Posterior vena cava (tissue), 2 donors: ENCODE measurements around the gene SPPL2A. TPM values are rescaled to one million over a fixed set of nuclear protein-coding genes. Genes with fewer than 3 reads are reported as not detected.
"Not testable (repeated sequence)": the region's sequence is repeated elsewhere in the genome, so short reads cannot be mapped to it uniquely, and the experiment has no call there.

Source experiments
- DNase-seq: peaks from one replicate; pipeline ENCODE4 v3.0.0-alpha.2; 2020; ENCODE audit warnings: low spot score
- intact Hi-C, 2 donors: fragments of 100-400 bp; cut with DNase I; formaldehyde crosslinking; loops; one replicate each; pipeline versions ENCODE4 v1.14.1 to v1.14.2; 2022 to 2023
- total RNA-seq, 2 donors: library from RNA; stranded (reverse); fragmentation: NEBNext Ultra II Directional; extraction: Animal tissue kit (Norgen Biotek cat#: 25700); gene quantifications; one replicate each; pipeline ENCODE4 v1.2.1, GENCODE V29; 2021
- donor health status: DM: yes; HTN: yes; CAD: no.
- donor health status: DM: yes; HTN: yes; CAD: no.

SPPL2A gene
- total RNA-seq, 2 donors from 2014 or later: 98.9 to 108 TPM

DNA sequence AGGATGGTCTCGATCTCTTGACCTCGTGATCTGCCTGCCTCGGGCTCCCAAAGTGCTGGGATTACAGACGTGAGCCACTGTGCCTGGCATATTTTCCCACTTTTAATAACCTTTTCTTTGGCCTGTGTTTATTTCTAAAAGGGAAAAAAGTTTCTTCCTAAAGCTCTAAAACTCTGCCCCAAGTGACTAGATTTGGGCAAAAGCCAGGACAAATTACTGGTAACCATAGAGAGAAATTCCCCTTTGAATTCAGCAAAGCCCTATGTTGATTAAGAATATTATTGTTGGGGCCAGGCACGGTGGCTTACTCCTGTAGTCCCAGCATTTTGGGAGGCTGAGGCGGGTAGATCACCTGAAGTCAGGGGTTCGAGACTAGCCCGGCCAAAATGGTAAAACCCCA, 67.4 kb downstream of the SPPL2A start:
- no peak for DNase-seq
- intact Hi-C loops: no loop called here

- intact Hi-C loops: no loop called here
Observed at GRCh38 chr15:50697109-50697797, 68.3 kb downstream of the SPPL2A start.

GRCh38 chr15:50694634-50695165, 70.8 kb downstream of the SPPL2A start:
- DNase-seq, intact Hi-C loops: not testable (repeated sequence)

More at GRCh38 chr15:50697109-50697797, 68.3 kb downstream of the SPPL2A start:
- no peak for DNase-seq

- intact Hi-C loops: no loop called here
- no peak for DNase-seq
Observed at GRCh38 chr15:50687302-50687902, 78.1 kb downstream of the SPPL2A start.

- DNase-seq: peak; percentile 97
- intact Hi-C loops: no loop called here
Observed at GRCh38 chr15:50686469-50687301, 78.8 kb downstream of the SPPL2A start, which contains the start of gene TRPM7. TRPM7 (minus strand) TSS chr15:50686797; CDS start chr15:50686533, 264 bp downstream.

GRCh38 chr15:50685976-50686468, 79.5 kb downstream of the SPPL2A start:
- intact Hi-C loops: no loop called here
- peak; percentile 88 for DNase-seq

DNA sequence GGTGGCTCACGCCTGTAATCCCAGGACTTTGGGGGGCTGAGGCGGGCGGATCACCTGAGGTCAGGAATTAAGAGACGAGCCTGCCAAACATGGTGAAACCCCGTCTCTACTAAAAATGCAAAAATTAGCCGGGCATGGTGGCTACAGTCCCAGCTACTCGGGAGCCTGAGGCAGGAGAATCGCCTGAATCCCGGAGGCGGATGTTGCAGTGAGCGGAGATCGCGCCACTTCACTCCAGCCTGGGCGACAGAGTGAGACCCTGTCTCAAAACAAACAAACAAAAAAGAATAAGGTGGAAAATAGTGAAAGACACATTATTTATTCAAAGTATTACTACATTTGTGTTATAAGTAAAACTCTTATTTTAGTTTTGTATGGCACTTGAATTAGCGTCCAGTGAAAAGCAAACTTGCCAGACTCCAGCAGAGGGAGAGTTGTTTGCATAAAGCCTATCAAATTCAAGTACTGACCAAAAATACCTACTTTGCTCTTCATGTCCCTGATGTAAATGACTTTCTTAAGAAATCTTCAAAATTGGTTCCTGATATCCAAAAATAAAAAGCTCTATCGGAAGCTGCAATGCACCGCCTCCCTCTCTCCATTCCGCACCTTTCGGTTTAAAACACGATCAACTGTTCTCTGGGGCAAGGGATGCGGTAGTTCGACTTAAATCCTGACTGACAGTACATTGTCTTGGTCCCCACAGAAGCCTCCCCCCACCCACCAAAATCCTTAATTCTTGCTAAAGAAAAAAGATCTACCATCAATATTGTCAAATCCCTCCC, 80.1 kb downstream of the SPPL2A start:
- intact Hi-C loops: no loop called here
- DNase-seq: no peak

DNA sequence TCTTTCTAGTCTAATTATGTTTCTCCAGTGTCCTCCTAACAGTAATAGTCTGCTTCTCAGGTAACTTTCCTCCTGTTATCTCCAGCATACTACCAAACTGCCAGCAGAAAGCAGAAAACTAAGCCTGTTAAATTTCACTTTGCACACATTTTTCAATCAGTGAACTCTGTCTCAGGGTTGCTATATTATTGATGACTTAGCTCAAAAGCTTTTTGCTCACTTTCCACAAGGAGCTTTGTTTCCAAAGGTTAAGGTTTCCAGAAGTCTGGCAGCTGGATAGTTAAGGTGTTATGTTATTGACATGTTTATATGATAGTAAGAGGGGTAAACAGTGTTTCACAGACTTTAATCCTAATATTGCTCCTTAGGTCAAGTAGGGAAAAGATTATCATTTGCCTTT, 84.0 kb downstream of the SPPL2A start:
- intact Hi-C loops: loop anchor here in 1 of 2 donors (5.0 kb wide), 1 partner anchor 196 kb away; no protein-coding TSS in a partner anchor
- DNase-seq: no peak

DNA sequence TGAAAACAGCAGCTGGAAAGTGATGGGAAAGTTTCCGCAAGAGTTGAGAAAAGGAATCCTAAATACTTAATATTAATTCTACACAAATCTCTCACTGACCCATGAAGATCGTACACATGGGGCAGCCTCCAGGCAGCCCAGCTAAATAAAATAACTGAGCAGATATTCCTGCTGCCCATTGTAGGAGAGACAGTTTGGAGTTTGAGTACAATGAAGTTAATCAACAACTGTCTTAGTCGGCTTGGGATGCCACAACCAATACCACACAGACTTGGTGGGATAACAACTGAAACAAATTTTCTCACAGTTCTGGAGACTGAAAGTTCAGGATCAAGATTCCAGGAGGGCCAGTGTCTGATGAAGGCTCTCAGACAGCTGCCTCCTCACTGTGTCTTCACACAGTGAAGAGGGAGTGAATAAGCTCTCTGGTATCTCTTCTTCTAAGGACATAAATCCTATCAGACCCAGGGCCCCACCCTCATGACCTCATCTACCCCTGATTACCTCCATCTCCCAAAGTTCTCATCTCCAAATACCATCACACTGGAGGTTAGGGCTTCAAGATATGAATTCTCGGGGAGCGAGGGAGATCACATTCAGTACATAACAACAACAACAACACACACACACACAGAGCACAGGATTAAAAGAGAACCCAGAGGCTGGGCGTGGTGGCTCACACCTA, 88.6 kb downstream of the SPPL2A start:
- DNase-seq: no peak
- intact Hi-C loops: loop anchor here (5.0 to 10.0 kb wide), 2 partner anchors 200 to 228 kb away; partner anchors contain the start of gene AP4E1 (in 1 of the 2)

- intact Hi-C loops: loop anchor here (5.0 to 10.0 kb wide), 2 partner anchors 202 to 229 kb away; partner anchors contain the start of gene AP4E1 (in 1 of the 2)
Observed at GRCh38 chr15:50675535-50676144, 89.9 kb downstream of the SPPL2A start.

DNA sequence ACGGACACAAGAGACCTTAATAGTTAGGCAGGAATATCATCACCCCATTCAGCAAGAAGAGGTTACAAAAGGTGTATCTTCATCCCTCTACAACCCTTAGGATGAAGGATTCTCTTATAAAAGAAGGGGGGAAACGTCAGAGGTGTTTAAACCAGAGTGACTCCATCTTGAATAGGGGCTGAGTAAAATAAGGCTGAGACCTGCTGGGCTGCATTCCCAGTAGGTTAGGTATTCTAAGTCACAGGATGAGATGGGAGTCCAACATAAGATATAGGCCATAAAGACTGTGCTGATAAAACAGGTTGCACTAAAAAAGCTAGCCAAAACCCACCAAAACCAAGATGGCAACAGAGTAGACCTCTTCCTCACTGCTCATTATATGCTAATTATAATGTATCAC, 95.4 kb downstream of the SPPL2A start:
- intact Hi-C loops: loop anchor here in 1 of 2 donors (10.0 kb wide), 1 partner anchor 235 kb away; the partner anchor contains the start of gene AP4E1
- DNase-seq: no peak

More at GRCh38 chr15:50675535-50676144, 89.9 kb downstream of the SPPL2A start:
- DNase-seq: no peak

DNA sequence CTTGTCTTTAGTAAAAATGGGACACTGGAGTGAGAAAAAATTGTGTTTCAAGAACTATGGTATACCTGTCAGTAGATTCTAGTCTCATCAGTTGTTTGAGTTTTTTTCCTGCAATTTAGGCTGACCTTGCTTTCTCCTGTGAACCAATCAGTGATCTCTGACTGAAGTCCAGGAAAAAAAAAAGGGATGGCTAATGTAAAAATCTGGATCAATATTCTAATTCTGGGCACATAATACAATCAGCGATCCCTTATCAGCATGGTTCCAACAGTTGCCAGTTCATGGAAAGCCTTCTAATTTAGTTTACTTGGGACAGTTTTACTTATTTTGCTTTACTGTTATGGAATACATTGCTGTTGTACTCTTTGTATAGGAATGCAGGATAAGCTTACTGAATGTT, 95.9 kb downstream of the SPPL2A start:
- no peak for DNase-seq
- intact Hi-C loops: loop anchor here in 1 of 2 donors (10.0 kb wide), 1 partner anchor 235 kb away; the partner anchor contains the start of gene AP4E1

GRCh38 chr15:50665938-50666337, 99.6 kb downstream of the SPPL2A start:
- intact Hi-C loops: no loop called here
- no peak for DNase-seq

GRCh38 chr15:50655555-50655954, 110.0 kb downstream of the SPPL2A start:
- DNase-seq: no peak
- intact Hi-C loops: no loop called here

- intact Hi-C loops: no loop called here
- no peak for DNase-seq
Observed at GRCh38 chr15:50653156-50653743, 112.3 kb downstream of the SPPL2A start.

GRCh38 chr15:50652671-50653070, 112.8 kb downstream of the SPPL2A start:
- no peak for DNase-seq
- intact Hi-C loops: no loop called here
